Inferior parietal cortex (tissue), 1 donor: ENCODE results near the gene ATG16L1.

Experiments used
- DNase-seq: peaks from one replicate; pipeline ENCODE4 v3.0.0-alpha.2; 2016; ENCODE audit errors: extremely low spot score

Gene ATG16L1

DNA sequence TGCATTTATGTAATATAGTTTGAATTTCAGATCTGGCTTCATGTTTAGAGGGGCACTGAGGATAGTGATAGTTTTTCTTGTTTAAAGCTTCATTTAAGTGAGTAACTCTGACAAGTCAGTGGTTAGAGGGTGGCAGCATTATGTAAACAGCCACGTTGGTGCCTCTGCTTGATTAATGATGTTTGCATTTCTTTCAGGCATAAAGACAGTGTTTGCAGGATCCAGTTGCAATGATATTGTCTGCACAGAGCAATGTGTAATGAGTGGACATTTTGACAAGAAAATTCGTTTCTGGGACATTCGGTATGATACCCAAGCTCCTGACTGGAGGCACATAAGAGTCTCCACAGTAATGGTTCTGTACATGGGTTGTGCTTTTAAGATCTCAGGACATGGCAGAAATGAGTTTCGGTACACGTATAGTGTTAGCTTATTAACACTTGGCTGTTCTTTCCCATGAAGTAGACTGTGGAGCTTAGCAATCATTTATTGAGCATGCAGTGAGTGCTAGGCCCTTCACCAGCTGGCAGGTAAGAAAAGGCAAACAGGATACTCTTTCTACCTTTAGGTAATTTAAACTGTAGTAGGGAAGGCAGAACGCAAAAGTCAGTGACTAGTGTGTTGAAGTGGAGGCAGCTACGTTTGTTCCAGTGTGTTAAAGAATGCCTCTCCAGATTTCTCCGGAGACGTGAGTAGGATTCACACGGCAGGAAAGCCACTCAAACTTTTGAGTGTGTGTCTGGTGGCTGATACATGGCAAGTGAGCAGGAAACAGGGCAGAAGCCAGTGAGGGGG, 38.8 kb downstream of the ATG16L1 start:
- no peak for DNase-seq

DNA sequence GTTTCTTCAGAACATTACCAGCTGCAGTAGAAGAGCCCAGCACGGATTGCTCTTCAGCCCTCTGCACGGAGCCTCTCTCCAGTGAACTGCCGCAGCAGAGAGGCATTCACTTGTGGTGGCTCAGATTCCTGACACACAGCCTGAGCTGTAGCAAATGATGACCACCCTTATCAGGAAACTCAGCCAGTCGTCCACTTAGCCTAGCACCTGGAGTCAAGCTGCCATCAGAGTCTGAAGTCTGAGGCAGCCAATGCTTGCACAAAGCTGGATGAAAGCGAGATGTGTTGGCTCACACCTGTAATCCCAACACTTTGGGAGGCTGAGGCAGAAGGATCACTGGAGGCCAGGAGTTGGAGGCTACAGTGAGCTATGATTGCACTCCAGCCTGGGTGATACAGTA, 44.4 kb downstream of the ATG16L1 start:
- no peak for DNase-seq

DNA sequence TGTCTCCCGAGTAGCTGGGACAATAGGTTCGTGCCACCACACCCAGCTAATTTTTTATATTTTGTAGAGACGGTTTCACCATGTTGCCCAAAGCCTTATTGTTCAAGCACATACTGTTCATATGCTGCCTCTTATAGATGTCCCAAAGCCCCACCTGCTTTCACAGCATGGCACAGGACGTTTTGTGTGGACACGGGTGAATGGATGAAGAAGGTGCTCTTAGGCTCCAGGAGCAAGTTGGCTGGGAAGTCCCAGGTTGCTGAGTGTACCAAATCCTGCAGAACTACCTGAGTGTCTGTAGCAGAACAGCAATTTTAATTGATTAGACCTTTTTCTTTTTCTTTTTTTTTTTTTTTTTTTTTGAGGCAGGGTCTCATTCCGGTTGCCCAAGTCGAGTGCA, 45.6 kb downstream of the ATG16L1 start:
- no peak for DNase-seq

DNA sequence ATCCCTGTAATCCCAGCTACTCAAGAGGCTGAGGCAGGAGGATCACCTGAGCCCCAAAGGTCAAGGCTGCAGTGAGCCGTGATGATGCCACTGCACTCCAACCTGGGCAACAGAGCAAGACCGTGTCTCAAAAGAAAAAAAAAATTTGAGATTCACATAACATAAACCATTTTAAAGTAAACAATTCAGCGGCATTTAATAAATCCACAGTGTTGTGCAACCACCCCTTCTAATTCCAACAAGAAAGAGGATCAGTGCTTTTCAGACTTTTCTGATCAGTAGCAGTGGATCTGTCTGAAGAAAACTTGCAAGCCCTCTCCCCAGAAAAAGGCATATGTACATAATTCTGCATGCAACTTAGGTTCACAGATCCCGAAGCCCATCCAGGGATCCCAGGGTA, 48.9 kb downstream of the ATG16L1 start:
- DNase-seq = no peak

- DNase-seq = no peak
Observed at GRCh38 chr2:233301248-233301647, 49.8 kb downstream of the ATG16L1 start.

- no peak for DNase-seq
Observed at GRCh38 chr2:233301811-233302210, 50.3 kb downstream of the ATG16L1 start.

- DNase-seq = no peak
Observed at GRCh38 chr2:233303252-233303651, 51.8 kb downstream of the ATG16L1 start.

GRCh38 chr2:233307565-233307964, 56.1 kb downstream of the ATG16L1 start, which contains the start of gene SAG:
TSS of gene SAG (plus strand) at chr2:233307816. CDS start at chr2:233309190, 1,374 bp downstream.
- DNase-seq = no peak

DNA sequence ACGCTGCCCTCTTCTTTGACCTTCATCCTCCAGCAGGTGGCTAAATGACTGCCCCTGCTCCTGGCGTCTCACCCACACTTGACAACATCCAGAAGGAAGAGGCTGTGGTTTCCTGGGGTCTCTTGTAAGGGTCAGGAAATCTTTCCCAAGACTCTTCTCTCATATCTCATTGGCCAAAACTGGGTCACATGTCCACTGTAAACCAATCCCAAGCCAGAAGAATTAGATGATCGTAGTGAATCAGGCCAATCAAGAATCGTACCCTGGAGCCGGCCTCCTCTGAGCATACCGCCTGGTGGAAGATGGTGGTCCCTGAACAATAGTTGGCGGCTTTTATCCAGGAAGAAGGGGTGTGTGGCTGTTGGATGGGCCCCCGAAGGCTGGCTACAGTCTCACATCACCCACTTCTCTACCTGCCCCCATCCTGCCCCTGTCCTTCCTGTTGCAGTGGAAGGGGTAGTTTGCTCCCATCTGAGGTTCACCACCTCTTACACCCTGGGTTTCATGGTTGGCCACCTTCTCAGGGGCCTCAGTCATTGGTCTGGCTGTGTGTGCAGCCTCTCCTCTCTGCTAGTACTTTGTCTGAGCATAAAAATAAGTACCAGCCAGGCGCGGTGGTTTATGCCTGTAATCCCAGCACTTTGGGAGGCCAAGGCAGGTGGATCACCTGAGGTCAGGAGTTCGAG, 59.9 kb downstream of the ATG16L1 start:
- DNase-seq = no peak

DNA sequence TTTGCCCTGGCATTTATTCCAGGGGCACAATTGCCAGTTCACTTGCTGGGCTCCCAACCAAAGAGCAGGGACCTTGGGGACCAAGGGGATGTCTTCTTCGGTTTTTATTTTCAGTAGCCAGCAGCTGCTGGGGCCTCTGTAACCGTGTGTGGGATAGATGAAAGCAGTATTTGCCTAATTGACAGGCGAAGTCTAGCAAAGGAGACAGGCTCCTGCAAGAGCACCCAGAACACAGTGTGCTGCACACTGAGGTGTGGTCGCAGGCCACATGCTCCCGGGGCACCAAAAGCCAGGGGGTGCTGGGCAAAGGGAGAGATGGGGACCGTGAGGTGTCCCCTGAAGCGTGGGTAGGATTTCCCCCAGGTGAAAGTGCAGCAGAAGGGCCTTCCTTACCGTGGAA, 61.4 kb downstream of the ATG16L1 start:
- no peak for DNase-seq

DNA sequence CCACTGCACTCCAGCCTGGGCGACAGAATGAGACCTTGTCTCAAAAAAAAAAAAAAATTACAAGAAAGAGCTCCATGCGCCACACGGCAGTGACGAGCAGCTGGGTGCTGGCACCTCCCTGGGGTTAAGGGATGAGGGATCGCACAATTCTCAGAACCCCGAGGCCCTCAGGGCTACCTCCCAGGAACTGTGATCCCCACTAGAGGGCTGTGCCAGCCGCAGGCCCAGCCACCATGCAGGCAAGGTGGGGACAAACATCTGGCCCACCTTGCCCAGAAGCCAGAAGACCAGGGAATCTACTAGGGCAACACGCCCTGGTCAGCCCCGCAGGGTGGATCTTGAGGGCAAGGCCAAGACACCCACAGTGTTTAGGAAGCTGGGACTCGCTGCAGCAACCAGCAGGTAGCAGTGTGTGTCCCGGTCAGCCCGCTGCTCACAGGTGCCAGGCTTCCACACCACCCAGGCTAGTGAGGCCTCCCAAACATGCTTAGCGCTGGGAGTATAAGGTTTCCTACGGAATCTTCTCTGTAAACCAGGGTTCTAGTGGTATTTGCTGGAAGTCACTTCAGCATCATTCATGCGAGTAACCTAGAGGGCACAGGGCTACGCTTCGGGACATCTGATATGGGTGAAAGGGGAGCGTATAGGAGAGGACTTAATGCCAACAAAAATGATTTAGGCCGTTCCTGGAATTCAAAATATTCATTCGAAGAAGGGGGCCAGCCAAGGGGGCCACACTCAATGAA, 62.9 kb downstream of the ATG16L1 start:
- DNase-seq = no peak

DNA sequence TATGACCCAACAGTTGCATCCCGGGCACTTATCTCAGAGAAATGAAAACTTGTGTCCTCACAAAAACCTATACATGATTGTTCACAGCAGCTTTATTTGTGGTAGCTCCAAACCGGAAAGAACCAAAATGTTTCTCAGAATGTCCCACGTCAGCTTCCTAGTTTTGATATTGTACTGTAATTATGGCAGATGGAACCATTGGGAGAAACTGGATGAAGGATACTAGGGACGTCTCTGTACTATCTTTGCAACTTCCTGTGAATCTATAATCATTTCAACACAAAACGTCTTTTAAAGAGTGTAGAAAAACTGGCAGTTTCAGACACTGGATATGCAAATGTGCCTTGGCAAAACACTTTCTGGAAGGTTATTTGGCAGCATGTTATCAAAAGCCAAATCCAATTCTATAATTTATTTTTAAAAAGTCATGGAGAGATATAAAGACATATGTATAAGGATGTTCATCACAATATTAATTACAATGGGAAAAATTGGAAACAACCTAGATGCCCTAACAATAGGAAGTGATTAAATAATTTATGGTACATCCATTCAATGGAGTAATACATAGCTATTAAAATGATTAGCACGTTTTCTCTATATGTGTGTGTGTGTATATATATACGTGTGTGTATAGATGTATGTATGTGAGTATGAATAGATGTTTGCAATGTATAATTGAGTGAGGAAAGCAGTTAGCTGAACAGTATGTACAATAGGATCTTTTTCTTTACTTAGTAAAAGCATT, 65.9 kb downstream of the ATG16L1 start:
- DNase-seq = no peak

DNA sequence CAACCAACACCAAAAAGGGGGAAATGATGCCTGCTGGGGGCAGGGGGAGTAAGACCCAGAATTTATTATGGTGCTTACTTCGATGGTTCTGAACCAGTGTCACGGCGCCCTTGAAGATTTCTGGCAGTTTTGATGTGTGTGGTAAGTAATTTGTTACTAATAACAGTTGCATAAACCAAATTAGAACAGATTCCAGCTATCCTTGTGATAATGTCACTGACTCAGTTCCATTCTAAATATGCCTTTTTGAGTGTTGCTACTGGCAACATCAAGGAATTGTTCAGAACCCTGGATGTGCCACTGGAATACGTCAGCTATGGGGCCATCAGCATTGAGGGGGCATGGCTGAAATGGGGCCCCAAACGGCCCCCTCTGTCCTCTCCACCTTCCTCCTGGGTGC, 67.8 kb downstream of the ATG16L1 start:
- DNase-seq = no peak

- no peak for DNase-seq
Observed at GRCh38 chr2:233320470-233320869, 69.0 kb downstream of the ATG16L1 start.

GRCh38 chr2:233321166-233321565, 69.7 kb downstream of the ATG16L1 start:
- no peak for DNase-seq

- no peak for DNase-seq
Observed at GRCh38 chr2:233323851-233324250, 72.4 kb downstream of the ATG16L1 start.

DNA sequence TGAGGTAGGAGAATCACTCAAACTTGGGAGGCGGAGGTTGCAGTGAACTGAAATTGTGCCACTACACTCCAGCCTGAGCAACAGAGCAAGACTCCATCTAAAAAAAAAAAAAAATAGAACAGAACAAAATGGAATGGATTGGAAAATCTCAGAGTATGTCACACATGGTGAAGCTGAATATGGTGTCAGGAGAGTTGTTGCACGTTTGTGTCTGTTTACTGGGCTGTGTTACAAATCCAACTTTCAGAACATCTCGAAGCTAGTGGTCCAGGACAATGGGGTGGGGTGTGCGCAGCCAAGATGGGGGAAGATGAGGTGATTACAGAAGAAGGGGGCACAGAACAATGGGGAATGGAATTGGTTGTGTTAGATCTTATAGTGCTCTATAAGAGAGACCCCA, 73.8 kb downstream of the ATG16L1 start:
- no peak for DNase-seq

GRCh38 chr2:233325814-233326213, 74.3 kb downstream of the ATG16L1 start:
- no peak for DNase-seq

- no peak for DNase-seq
Observed at GRCh38 chr2:233326500-233326899, 75.0 kb downstream of the ATG16L1 start.

- DNase-seq = no peak
Observed at GRCh38 chr2:233328922-233329321, 77.4 kb downstream of the ATG16L1 start.

GRCh38 chr2:233329489-233330135, 78.1 kb downstream of the ATG16L1 start:
- DNase-seq = no peak
